Fibroblast of the aortic adventitia (primary cell): Measurements from ENCODE around the gene SAMD4B. TPM values are rescaled to one million over a fixed set of nuclear protein-coding genes. Genes with fewer than 3 reads are reported as not detected.
A peak's percentile ranks its signal among the peaks of the same experiment; 100 is the strongest.

ENCODE experiments used
- DNase-seq: peaks from one replicate; pipeline ENCODE4 v3.0.0-alpha.2; 2010; ENCODE audit warnings: low read depth
- H3K4me3 ChIP-seq: 2 replicates; pipeline ENCODE4 v1.5.1; 2011; ENCODE audit warnings: low read depth, mild to moderate bottlenecking, control low read depth, low read length, moderate library complexity
- total RNA-seq: library from RNA; depleted of rRNA; stranded (reverse); fragments of >200 nt; gene quantifications from 2 replicates; pipeline ENCODE4 v1.2.3, GENCODE V29; 2012; ENCODE audit warnings: low replicate concordance
- TF ChIP-seq, protein P1 (sequence below): IDR thresholded peaks from 2 replicates; pipeline ENCODE4 v1.5.1; 2011; ENCODE audit warnings: mild to moderate bottlenecking, low read length, control low read depth, inconsistent platforms; ENCODE audit not compliant: insufficient read depth

The SAMD4B gene
- total RNA-seq, 1 donor: 84.9 TPM

- H3K4me3 ChIP-seq: no peak overlapping the region
- DNase-seq: no peak
- TF ChIP-seq, protein P1, sequence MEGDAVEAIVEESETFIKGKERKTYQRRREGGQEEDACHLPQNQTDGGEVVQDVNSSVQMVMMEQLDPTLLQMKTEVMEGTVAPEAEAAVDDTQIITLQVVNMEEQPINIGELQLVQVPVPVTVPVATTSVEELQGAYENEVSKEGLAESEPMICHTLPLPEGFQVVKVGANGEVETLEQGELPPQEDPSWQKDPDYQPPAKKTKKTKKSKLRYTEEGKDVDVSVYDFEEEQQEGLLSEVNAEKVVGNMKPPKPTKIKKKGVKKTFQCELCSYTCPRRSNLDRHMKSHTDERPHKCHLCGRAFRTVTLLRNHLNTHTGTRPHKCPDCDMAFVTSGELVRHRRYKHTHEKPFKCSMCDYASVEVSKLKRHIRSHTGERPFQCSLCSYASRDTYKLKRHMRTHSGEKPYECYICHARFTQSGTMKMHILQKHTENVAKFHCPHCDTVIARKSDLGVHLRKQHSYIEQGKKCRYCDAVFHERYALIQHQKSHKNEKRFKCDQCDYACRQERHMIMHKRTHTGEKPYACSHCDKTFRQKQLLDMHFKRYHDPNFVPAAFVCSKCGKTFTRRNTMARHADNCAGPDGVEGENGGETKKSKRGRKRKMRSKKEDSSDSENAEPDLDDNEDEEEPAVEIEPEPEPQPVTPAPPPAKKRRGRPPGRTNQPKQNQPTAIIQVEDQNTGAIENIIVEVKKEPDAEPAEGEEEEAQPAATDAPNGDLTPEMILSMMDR: no peak
These were observed 23.3 kb downstream of the SAMD4B start for GRCh38 chr19:39365531-39365930.

- DNase-seq: no peak
- no peak overlapping the region for H3K4me3 ChIP-seq
- TF ChIP-seq, protein P1: no peak
These were observed 27.0 kb downstream of the SAMD4B start for GRCh38 chr19:39369200-39369599.

GRCh38 chr19:39370735-39371134 is 28.5 kb downstream of the SAMD4B start:
- no peak overlapping the region for H3K4me3 ChIP-seq
- TF ChIP-seq, protein P1: no peak
- no peak for DNase-seq

DNA sequence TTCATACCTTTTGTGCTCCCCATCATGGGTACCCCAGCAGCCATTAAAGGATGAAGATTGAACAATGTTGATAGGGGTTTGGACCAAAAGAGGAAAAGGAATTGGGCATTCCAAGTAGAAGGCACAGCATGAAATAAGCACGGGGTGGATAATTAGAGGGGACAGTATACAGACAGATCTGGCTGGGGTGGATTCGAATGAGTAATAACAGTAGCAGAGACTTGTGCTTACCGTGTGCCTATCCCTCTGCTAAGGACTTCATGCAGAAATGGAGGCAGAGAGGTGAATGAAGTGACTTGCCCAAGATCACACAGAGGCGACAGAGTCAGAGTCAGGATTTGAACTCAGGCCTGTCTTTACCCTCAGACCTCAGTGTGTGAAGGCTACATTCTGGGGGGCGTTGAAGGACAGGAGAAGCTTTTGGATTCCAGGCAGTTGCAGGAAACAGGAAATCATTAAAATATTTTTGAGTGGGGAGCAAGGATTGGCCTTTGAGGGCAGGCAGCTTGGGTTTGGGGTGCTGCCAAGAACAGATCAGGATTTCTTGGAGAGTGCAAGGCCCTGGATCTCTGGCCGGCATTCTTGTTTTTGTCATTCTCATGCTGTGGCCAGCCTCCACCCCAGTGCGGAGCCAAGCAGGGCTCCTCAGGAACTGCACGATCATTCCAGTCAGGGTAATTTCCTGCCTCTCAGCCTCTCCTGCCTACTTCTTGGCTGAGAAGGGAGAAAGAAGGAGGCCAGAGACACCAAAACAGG is 30.0 kb downstream of the SAMD4B start:
- TF ChIP-seq, protein P1: peak; percentile 11
- DNase-seq: peak; percentile 99
- H3K4me3 ChIP-seq: no peak overlapping the region

GRCh38 chr19:39372941-39373340 is 30.7 kb downstream of the SAMD4B start:
- TF ChIP-seq, protein P1: no peak
- H3K4me3 ChIP-seq: no peak overlapping the region
- peak; percentile 46 for DNase-seq

GRCh38 chr19:39375929-39376328 is 33.7 kb downstream of the SAMD4B start:
- TF ChIP-seq, protein P1: no peak
- DNase-seq: no peak
- no peak overlapping the region for H3K4me3 ChIP-seq
